ENCODE results near the gene SNTG2.

DNA sequence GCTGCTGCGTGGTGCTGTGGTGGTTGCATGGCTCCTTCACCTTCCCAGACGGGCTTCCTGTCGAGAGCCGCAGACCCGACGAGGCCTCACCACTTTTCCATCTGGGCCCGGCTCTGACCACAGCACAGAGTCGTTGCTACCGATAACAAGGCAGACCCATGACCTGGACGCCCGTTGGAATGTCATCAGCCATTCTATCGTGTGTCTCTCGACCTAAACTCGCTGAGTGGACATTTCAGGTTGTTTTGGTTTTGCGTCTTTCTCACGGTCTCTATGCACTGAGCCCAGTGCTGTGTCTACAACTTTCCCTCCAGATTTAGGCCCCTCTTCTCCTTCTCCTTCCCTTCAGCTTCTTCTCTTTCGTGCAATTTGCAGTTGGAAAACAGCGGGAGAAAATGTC lies 257.9 kb downstream of the SNTG2 start:
- no peak for TF ChIP-seq EZH2 (IDR thresholded peaks at IDR 0.05)
- no peak for TF ChIP-seq POLR2AphosphoS5 (IDR thresholded peaks at IDR 0.05; ENCODE audit: borderline replicate concordance, low read depth, low read length)
